ENCODE data around the gene ESPL1. TPM values are rescaled to one million over a fixed set of nuclear protein-coding genes. Genes with fewer than 3 reads are reported as not detected.
A peak's percentile ranks its signal among the peaks of the same experiment; 100 is the strongest.

ESPL1 gene
- polyA plus RNA-seq, 3 donors from 2014 or later: 0.53 TPM; not detected in 2

- peaks cover 29 to 40% of the 10 kb centered on the region in 2 donors for H3K4me1 Mint-ChIP-seq
- H3K27ac Mint-ChIP-seq: no peak overlapping the region
- H3K4me3 Mint-ChIP-seq: no peak overlapping the region
- peaks cover 0 to 5% (median 0%) of the 10 kb centered on the region in 3 donors for H3K36me3 Mint-ChIP-seq
- no peak for DNase-seq
- H3K27me3 Mint-ChIP-seq (ENCODE audit: low read depth in 3 of 3): peaks cover 1 to 5% (median 2%) of the 10 kb centered on the region in 3 donors
- no peaks in the 10 kb centered on the region for H3K9me3 Mint-ChIP-seq
Observed at GRCh38 chr12:53254816-53255545, 13.1 kb upstream of the ESPL1 start.

GRCh38 chr12:53255996-53256395 lies 12.1 kb upstream of the ESPL1 start:
- Mint-ChIP-seq H3K27ac (no peak overlapping the region), H3K9me3 (no peaks in the 10 kb centered on the region), H3K4me3 (no peak overlapping the region), H3K27me3 (ENCODE audit: low read depth in 3 of 3) (peaks cover 1 to 5% (median 2%) of the 10 kb centered on the region in 3 donors), H3K4me1 (peaks cover 28 to 38% of the 10 kb centered on the region in 2 donors), H3K36me3 (peaks cover 0 to 5% (median 0%) of the 10 kb centered on the region in 3 donors)
- no peak for DNase-seq

- Mint-ChIP-seq H3K27me3 (ENCODE audit: low read depth in 3 of 3) (peaks cover 0 to 1% (median 0%) of the 10 kb centered on the region in 3 donors), H3K4me3 (no peak overlapping the region), H3K27ac (peak overlapping the region in 1 of 6 donors; percentile 57), H3K4me1 (peaks cover 4 to 13% of the 10 kb centered on the region in 2 donors), H3K36me3 (peaks cover 0 to 4% (median under 1%) of the 10 kb centered on the region in 3 donors), H3K9me3 (no peaks in the 10 kb centered on the region)
- DNase-seq: no peak
Observed at GRCh38 chr12:53258541-53259539, 9.3 kb upstream of the ESPL1 start.

- Mint-ChIP-seq H3K4me1 (peaks cover 0 to 8% of the 10 kb centered on the region in 2 donors), H3K9me3 (no peaks in the 10 kb centered on the region), H3K27me3 (ENCODE audit: low read depth in 3 of 3) (peaks cover 0 to 1% (median 0%) of the 10 kb centered on the region in 3 donors), H3K36me3 (peaks cover 0 to 4% (median 0%) of the 10 kb centered on the region in 3 donors), H3K27ac (no peak overlapping the region), H3K4me3 (no peak overlapping the region)
- no peak for DNase-seq
Observed at GRCh38 chr12:53259891-53260290, 8.2 kb upstream of the ESPL1 start.

GRCh38 chr12:53265783-53266182 lies 2.3 kb upstream of the ESPL1 start:
- no peak for DNase-seq
- peaks cover 0 to 4% (median 0%) of the 10 kb centered on the region in 3 donors for H3K36me3 Mint-ChIP-seq
- no peak overlapping the region for H3K27ac Mint-ChIP-seq
- H3K4me1 Mint-ChIP-seq: peaks cover 20 to 23% of the 10 kb centered on the region in 2 donors
- H3K9me3 Mint-ChIP-seq: no peaks in the 10 kb centered on the region
- H3K27me3 Mint-ChIP-seq (ENCODE audit: low read depth in 3 of 3): peaks cover 0 to 2% (median 0%) of the 10 kb centered on the region in 3 donors
- H3K4me3 Mint-ChIP-seq: no peak overlapping the region

GRCh38 chr12:53267306-53267998 lies 647 bp upstream of the ESPL1 start:
- DNase-seq: no peak
- Mint-ChIP-seq H3K27me3 (ENCODE audit: low read depth in 3 of 3) (peaks cover 0 to 2% (median 0%) of the 10 kb centered on the region in 3 donors), H3K4me1 (peaks cover 20 to 23% of the 10 kb centered on the region in 2 donors), H3K27ac (peak overlapping the region; percentile 75 to 96 (median 90)), H3K36me3 (peaks cover 0 to 4% (median 0%) of the 10 kb centered on the region in 3 donors), H3K4me3 (peak overlapping the region; percentile 97 to 100 (median 98)), H3K9me3 (no peaks in the 10 kb centered on the region)

GRCh38 chr12:53268630-53269562 lies 797 bp downstream of the ESPL1 start:
- Mint-ChIP-seq H3K36me3 (no peaks in the 10 kb centered on the region), H3K27ac (peak overlapping the region; percentile 75 to 96 (median 90)), H3K4me3 (peak overlapping the region; percentile 97 to 100 (median 98)), H3K4me1 (peaks cover 20 to 23% of the 10 kb centered on the region in 2 donors), H3K9me3 (no peaks in the 10 kb centered on the region), H3K27me3 (ENCODE audit: low read depth in 3 of 3) (peaks cover 0 to 2% (median 0%) of the 10 kb centered on the region in 3 donors)
- no peak for DNase-seq

GRCh38 chr12:53274445-53274844 lies 6.3 kb downstream of the ESPL1 start:
- Mint-ChIP-seq H3K36me3 (no peaks in the 10 kb centered on the region), H3K9me3 (no peaks in the 10 kb centered on the region), H3K27me3 (ENCODE audit: low read depth in 3 of 3) (peaks cover 0 to 2% (median 0%) of the 10 kb centered on the region in 3 donors), H3K27ac (peak overlapping the region in 1 of 6 donors; percentile 21), H3K4me3 (no peak overlapping the region), H3K4me1 (no peaks in the 10 kb centered on the region)
- no peak for DNase-seq

- H3K27me3 Mint-ChIP-seq (ENCODE audit: low read depth in 3 of 3): no peaks in the 10 kb centered on the region
- DNase-seq: no peak
- H3K27ac Mint-ChIP-seq: no peak overlapping the region
- no peak overlapping the region for H3K4me3 Mint-ChIP-seq
- H3K36me3 Mint-ChIP-seq: no peaks in the 10 kb centered on the region
- no peaks in the 10 kb centered on the region for H3K9me3 Mint-ChIP-seq
- H3K4me1 Mint-ChIP-seq: no peaks in the 10 kb centered on the region
Observed at GRCh38 chr12:53276511-53276910, 8.4 kb downstream of the ESPL1 start.

- Mint-ChIP-seq H3K4me1 (no peaks in the 10 kb centered on the region), H3K36me3 (no peaks in the 10 kb centered on the region), H3K9me3 (no peaks in the 10 kb centered on the region), H3K27me3 (ENCODE audit: low read depth in 3 of 3) (no peaks in the 10 kb centered on the region), H3K4me3 (no peak overlapping the region), H3K27ac (peak overlapping the region in 1 of 6 donors; percentile 60)
- DNase-seq: no peak
Observed at GRCh38 chr12:53277981-53278380, 9.9 kb downstream of the ESPL1 start.

GRCh38 chr12:53279283-53279869 lies 11.3 kb downstream of the ESPL1 start:
- Mint-ChIP-seq H3K4me3 (no peak overlapping the region), H3K36me3 (no peaks in the 10 kb centered on the region), H3K9me3 (no peaks in the 10 kb centered on the region), H3K4me1 (no peaks in the 10 kb centered on the region), H3K27me3 (ENCODE audit: low read depth in 3 of 3) (no peaks in the 10 kb centered on the region), H3K27ac (no peak overlapping the region)
- DNase-seq: no peak

GRCh38 chr12:53279888-53280498 lies 11.9 kb downstream of the ESPL1 start:
- Mint-ChIP-seq H3K4me3 (no peak overlapping the region), H3K27ac (no peak overlapping the region), H3K36me3 (no peaks in the 10 kb centered on the region), H3K27me3 (ENCODE audit: low read depth in 3 of 3) (no peaks in the 10 kb centered on the region), H3K9me3 (no peaks in the 10 kb centered on the region), H3K4me1 (no peaks in the 10 kb centered on the region)
- no peak for DNase-seq
